HL-60 (cell line): ENCODE data around the gene ABCC1.

ENCODE experiments used
- POLR2AphosphoS5 ChIP-seq: IDR thresholded peaks from 2 replicates; pipeline ENCODE4 v1.6.1; 2012; ENCODE audit warnings: low read depth
- SPI1 ChIP-seq: IDR thresholded peaks from 2 replicates; pipeline ENCODE4 v1.6.1; 2012; ENCODE audit warnings: low read depth, mild to moderate bottlenecking, borderline replicate concordance
- TF ChIP-seq, protein P1 (sequence below): IDR thresholded peaks from one replicate; pipeline ENCODE4 v1.5.1; 2011; ENCODE audit warnings: low read length, control low read depth, inconsistent platforms; ENCODE audit not compliant: insufficient read depth

DNA sequence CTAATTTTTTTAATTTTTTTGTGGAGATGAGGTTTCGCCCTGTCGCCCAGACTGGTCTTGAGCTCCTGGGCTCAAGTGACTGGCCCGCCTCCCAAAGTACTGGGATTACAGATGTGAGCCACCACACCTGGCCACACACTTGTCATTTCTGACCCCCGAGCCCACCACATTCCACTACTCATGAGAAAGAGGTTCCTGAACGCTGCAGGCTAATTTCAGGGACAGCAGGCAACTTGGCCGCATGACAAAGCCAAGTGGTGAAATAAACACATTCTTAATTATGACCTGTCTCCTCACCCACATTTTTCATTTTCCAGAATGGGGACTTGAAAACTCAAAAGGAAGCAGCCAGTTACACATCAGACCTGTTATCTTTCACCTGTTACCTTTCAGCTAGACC is 159.3 kb downstream of the ABCC1 start:
- TF ChIP-seq, protein P1, sequence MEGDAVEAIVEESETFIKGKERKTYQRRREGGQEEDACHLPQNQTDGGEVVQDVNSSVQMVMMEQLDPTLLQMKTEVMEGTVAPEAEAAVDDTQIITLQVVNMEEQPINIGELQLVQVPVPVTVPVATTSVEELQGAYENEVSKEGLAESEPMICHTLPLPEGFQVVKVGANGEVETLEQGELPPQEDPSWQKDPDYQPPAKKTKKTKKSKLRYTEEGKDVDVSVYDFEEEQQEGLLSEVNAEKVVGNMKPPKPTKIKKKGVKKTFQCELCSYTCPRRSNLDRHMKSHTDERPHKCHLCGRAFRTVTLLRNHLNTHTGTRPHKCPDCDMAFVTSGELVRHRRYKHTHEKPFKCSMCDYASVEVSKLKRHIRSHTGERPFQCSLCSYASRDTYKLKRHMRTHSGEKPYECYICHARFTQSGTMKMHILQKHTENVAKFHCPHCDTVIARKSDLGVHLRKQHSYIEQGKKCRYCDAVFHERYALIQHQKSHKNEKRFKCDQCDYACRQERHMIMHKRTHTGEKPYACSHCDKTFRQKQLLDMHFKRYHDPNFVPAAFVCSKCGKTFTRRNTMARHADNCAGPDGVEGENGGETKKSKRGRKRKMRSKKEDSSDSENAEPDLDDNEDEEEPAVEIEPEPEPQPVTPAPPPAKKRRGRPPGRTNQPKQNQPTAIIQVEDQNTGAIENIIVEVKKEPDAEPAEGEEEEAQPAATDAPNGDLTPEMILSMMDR, result no peak
- TF ChIP-seq POLR2AphosphoS5 (no peak), SPI1 (no peak)
